Measurements from ENCODE around the gene PCSK4. TPM values are rescaled to one million over a fixed set of nuclear protein-coding genes. Genes with fewer than 3 reads are reported as not detected.
A peak's percentile ranks its signal among the peaks of the same experiment; 100 is the strongest.

The PCSK4 gene
- total and polyA plus RNA-seq, 2 donors (not counting 3 experiments of a cell fraction or from before 2014, with no cell fraction given), result 1.2 to 1.7 TPM

GRCh38 chr19:1447504-1447903, 42.6 kb downstream of the PCSK4 start:
- Histone ChIP-seq H3K27me3 (ENCODE audit: control insufficient read depth in 2 of 2, insufficient read depth in 2 of 2, low read length in 2 of 2) (peaks cover 30 to 41% of the 10 kb centered on the region in 2 experiments), H3K4me1 (ENCODE audit: control insufficient read depth, extremely low read depth, insufficient read depth, low read length) (no peaks in the 10 kb centered on the region), H3K4me2 (ENCODE audit: insufficient read depth, low read length) (no peak overlapping the region), H3K9me3 (replicated peaks; ENCODE audit: control insufficient read depth, insufficient read depth, low read length) (no peaks in the 10 kb centered on the region), H3K9ac (replicated peaks; ENCODE audit: extremely low read depth, insufficient read depth, low read length) (no peak overlapping the region), H2AFZ (ENCODE audit: low read depth, low read length) (no peak overlapping the region), H4K20me1 (replicated peaks; ENCODE audit: control insufficient read depth, extremely low read depth, insufficient read depth, low read length) (no peaks in the 10 kb centered on the region), H3K79me2 (ENCODE audit: control insufficient read depth, insufficient read depth, low read length) (no peaks in the 10 kb centered on the region), H3K36me3 (ENCODE audit: control insufficient read depth in 2 of 2, extremely low read depth in 1 of 2, insufficient read depth in 2 of 2, low read length in 2 of 2) (peaks cover 0 to under 1% of the 10 kb centered on the region in 2 experiments), H3K27ac (ENCODE audit: insufficient read depth, low read depth, low read length) (no peak overlapping the region), H3K9me1 (replicated peaks; ENCODE audit: control insufficient read depth, extremely low read depth, insufficient read depth, low read length) (no peaks in the 10 kb centered on the region), H3K4me3 (replicated peaks in 1 of 3; ENCODE audit: insufficient read depth in 1 of 3, low read depth in 1 of 3, low read length in 3 of 3) (no peak overlapping the region)
- dilution Hi-C loops (cut with MboI; ENCODE audit: extremely low pct_ligation_motif_present, low sequenced_read_pairs), result no loop called here
- DNase-seq (ENCODE audit: low read depth, low spot score) (no peak), FAIRE-seq (no peak)
- BruUV-seq (replicated peaks), result no TSS peak
- TF ChIP-seq EZH2 (IDR thresholded peaks at IDR 0.05; ENCODE audit: borderline replicate concordance, low read depth, low read length, severe bottlenecking), result no peak
- no peak for TF ChIP-seq POLR2A (IDR thresholded peaks at IDR 0.05; ENCODE audit: low read depth, low read length)
- no peak for TF ChIP-seq MAX (IDR thresholded peaks at IDR 0.05; ENCODE audit: insufficient read depth, insufficient read length)
- ChIA-PET POLR2A (no interaction called here), CTCF (no interaction called here)
- intact Hi-C loops (cut with micrococcal nuclease), result no loop called here

GRCh38 chr19:1446713-1447481, 43.3 kb downstream of the PCSK4 start:
- no peak overlapping the region for H3K4me3 ChIP-seq (replicated peaks in 1 of 3; ENCODE audit: insufficient read depth in 1 of 3, low read depth in 1 of 3, low read length in 3 of 3)

More at GRCh38 chr19:1446713-1447481, 43.3 kb downstream of the PCSK4 start:
- no peaks in the 10 kb centered on the region for H4K20me1 ChIP-seq (replicated peaks; ENCODE audit: control insufficient read depth, extremely low read depth, insufficient read depth, low read length)
- no peaks in the 10 kb centered on the region for H3K9me3 ChIP-seq (replicated peaks; ENCODE audit: control insufficient read depth, insufficient read depth, low read length)
- no peak overlapping the region for H3K27ac ChIP-seq (ENCODE audit: insufficient read depth, low read depth, low read length)
- no peak for DNase-seq (ENCODE audit: low read depth, low spot score)
- no peaks in the 10 kb centered on the region for H3K9me1 ChIP-seq (replicated peaks; ENCODE audit: control insufficient read depth, extremely low read depth, insufficient read depth, low read length)
- no peaks in the 10 kb centered on the region for H3K4me1 ChIP-seq (ENCODE audit: control insufficient read depth, extremely low read depth, insufficient read depth, low read length)
- H3K79me2 ChIP-seq (ENCODE audit: control insufficient read depth, insufficient read depth, low read length), result peaks cover 1% of the 10 kb centered on the region
- no peak overlapping the region for H3K9ac ChIP-seq (replicated peaks; ENCODE audit: extremely low read depth, insufficient read depth, low read length)
- H3K36me3 ChIP-seq (ENCODE audit: control insufficient read depth in 2 of 2, extremely low read depth in 1 of 2, insufficient read depth in 2 of 2, low read length in 2 of 2), result peaks cover 3 to 5% of the 10 kb centered on the region in 2 experiments
- no peak for FAIRE-seq
- dilution Hi-C loops (cut with MboI; ENCODE audit: extremely low pct_ligation_motif_present, low sequenced_read_pairs), result no loop called here
- no TSS peak for BruUV-seq (replicated peaks)
- H3K4me2 ChIP-seq (ENCODE audit: insufficient read depth, low read length), result no peak overlapping the region
- H2AFZ ChIP-seq (ENCODE audit: low read depth, low read length), result no peak overlapping the region
- H3K27me3 ChIP-seq (ENCODE audit: control insufficient read depth in 2 of 2, insufficient read depth in 2 of 2, low read length in 2 of 2), result peaks cover 27 to 39% of the 10 kb centered on the region in 2 experiments
- ChIA-PET CTCF (interaction anchor here (1.0 kb wide), 1 partner anchor 20 kb away, joined by 4 read pairs; no protein-coding TSS in a partner anchor), POLR2A (no interaction called here)
- intact Hi-C loops (cut with micrococcal nuclease), result no loop called here
- TF ChIP-seq EZH2 (IDR thresholded peaks at IDR 0.05; ENCODE audit: borderline replicate concordance, low read depth, low read length, severe bottlenecking) (peak; percentile 99), CTCF (IDR thresholded peaks at IDR 0.05; ENCODE audit: extremely low read depth in 1 of 2, insufficient read depth in 1 of 2, low read depth in 1 of 2, low read length in 2 of 2) (no peak)

Data from endothelial cell of umbilical vein (primary cell).